ENCODE measurements around the gene SNX1.
A peak's percentile ranks its signal among the peaks of the same experiment; 100 is the strongest.

SNX1 gene

DNA sequence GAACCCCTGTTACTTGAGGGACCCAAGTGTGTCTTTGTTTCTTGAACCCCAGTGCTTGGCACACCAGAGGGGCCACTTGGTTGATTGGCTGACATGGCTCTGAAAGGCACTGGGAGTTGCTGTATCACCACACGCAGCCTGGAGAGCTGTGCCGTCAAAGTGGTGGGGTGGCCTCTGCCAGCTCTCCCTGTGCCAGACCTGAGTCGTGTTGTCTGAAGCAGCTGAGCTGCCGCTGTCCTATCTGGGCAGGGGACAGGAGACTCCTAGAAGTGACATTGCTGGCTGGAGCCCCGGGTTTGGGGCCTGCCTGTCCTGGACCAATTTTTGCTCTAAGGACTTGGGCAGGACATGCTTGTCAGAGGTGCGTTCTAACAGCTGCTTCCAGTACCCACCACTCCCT is 50.3 kb downstream of the SNX1 start:
- DNase-seq (ENCODE audit: low spot score), result no peak

DNA sequence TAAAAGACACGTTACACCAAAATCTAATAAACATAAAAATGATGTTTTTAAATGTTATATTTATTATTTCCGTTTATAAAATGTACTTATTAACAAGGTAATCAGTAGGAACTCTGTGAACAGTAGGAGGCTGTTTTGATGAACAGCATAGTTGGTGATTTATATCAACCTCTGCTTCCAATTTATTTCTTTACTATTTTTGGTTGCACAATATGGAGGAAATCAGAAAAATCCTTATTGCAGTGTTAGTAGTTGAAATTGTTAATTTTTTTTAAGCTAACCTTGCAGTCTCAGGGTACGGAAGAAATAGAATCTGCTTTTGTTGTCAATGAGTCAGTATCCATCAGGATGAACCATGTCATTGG is 50.7 kb downstream of the SNX1 start:
- DNase-seq (ENCODE audit: low spot score), result no peak

DNA sequence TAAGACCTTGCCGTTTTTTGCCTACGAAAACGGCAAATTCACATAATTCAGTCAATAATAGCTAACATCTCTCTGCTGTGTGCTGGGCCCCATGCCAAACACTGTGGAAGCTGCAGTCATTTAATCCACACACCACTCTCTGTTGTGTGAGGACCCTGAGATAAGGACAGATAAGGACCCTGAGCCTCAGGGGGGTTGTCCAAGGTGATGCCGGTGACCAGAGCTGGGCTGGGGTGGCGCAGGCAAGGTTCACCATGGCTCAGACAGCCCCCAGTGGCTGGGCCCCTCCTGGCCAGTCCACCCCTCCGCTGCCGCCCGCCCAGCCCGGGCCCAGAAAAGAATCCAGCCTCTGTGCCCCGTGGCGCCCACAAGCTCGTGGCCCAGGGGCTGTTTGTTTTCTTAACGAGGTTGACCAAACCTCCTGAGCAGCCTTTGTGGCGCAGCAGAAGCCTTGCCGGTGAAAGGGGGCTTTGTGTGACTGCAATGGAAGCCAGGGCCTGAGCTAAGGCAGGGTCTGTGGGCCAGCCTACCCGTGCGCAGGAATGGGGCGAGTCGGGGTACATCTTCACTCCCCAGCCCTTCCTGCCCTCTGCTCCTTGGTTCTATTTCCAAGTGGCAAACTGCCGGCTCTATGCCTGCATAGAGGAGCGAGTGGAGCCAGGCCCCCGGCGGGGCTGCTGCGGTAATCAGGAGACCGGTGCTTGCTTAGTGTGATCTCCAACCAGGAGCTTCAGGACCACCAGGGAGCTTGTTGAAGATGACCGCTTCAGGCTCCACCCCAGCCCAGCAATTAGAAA is 51.3 kb downstream of the SNX1 start:
- DNase-seq (ENCODE audit: low spot score), result peak; percentile 79

DNA sequence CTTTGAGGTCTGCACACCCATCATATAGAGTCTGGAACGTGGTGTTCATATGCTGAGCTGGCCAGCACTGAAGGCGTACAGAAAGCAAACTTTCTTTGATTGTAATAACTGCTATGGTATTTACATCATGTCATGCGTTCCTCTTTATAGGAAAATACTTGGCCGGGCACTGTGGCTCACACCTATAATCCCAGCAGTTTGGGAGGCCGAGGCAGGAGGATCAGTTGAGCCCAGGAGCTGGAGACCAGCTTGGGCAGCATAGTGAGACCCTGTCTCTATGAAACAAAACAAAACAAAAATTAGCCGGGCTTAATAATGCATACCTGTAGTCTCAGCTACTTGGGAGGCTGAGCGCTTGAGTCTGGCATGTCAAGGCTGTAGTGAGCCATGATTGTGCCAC is 52.4 kb downstream of the SNX1 start:
- no peak for DNase-seq (ENCODE audit: low spot score)

DNA sequence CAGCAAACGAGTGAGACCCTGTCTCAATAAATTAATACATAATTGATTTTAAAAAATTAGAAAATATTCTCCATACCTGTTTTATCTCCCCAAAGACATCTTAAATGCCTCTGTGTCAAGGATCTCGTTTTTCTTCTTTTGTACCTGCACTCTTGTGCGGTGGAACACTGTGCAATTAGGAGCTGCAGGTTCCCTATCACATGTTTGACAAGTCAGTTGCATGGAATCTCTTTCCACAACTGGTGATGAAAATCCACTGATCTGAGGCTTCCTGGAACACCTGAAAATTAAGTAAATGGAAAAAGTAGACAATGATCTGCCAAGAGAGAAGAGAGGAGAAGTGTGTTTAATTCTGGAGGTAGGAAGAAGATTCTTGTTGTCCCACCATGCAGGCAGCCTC is 52.8 kb downstream of the SNX1 start:
- DNase-seq (ENCODE audit: low spot score), result no peak

DNA sequence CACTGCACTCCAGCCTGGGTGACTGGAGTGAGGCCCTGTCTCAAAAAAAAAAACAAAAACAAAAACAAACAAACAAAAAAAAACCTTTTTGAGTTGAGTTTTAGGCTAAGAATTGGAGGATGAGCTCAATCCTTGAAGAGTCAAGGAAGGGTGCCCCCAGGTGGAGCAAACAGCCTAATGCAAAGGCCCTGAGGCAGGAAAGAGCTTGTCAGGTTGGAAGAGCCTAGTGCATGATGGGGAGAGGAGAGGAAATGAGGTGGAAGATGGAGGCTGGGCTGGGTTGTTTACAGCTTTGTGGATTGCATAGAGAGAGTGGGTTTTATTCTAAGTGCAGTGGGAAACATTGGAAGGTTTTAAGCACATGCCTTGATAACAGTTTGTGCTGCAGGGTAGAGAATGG is 53.6 kb downstream of the SNX1 start:
- no peak for DNase-seq (ENCODE audit: low spot score)

DNA sequence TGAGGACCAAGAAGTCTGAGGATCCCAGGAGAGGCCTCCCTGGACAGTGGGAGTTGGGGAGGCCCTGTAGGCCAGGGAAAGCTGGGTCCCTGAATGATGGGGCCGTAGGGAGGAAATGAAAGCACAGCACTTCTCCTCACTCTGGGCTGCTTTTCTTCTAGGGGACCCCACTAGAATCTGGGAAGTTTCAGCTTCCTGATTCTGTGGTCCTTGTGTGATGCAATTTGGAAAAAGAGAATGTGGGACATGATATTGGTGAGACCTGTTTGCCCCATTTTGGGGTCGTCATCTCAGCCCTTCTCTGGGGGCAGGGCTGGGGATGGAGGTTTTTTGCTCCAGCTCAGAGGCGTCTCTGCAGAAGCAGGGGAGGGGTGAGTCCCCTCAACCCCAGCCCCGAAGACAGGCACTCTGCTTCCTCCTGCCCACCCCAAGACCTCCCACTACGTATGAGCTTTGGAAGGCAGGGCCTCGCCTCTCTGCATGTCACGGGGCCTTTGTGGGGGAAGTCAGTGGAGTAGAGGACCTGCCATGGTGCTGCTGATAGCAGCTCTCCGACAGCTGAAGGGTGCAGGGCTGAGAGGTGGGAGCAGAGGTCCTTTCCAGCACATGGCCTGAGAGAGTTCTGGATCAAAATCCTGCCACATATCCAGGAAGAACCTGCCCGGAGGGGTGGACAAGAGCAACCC is 54.3 kb downstream of the SNX1 start:
- no peak for DNase-seq (ENCODE audit: low spot score)

DNA sequence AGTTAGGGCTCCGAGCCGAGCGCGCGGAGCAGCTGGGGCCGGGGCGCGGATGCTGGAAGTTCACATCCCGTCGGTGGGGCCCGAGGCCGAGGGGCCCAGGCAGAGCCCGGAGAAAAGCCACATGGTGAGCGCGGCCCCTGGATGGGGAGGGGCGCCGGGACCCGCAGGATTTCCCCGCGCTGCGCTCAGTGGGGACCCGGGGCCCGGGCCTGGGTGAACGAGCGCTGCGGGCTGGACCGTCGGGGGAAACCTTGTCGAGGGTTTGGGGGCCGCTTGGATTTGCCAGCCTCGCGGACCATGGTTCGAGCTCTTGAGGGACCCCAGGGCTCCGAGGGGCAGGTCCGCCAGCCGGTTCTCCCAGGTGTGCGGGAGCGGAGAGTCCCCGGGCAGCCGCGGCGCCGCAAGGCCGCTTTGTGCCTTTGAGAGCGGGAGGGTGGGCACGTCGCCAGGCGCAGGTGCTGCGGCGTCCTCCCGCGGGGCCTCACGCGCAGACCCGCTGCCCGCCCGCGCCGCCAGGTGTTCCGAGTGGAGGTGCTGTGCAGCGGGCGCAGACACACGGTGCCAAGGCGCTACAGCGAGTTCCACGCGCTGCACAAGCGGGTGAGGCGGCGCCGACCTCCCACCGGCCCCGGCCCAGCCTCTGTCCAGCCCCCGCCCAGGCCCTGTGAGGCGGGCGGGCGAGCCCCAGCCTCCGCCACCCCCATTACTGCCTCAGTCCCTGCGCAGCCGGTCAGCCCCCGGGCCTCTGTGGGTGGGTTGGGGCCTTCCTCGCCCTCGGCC is 56.1 kb downstream of the SNX1 start, which contains the start of gene SNX22:
TSS of gene SNX22 (plus strand) at position 5 of the 780 bp plus-strand sequence. CDS start at position 50, 45 bp downstream.
- DNase-seq (ENCODE audit: low spot score), result no peak

DNA sequence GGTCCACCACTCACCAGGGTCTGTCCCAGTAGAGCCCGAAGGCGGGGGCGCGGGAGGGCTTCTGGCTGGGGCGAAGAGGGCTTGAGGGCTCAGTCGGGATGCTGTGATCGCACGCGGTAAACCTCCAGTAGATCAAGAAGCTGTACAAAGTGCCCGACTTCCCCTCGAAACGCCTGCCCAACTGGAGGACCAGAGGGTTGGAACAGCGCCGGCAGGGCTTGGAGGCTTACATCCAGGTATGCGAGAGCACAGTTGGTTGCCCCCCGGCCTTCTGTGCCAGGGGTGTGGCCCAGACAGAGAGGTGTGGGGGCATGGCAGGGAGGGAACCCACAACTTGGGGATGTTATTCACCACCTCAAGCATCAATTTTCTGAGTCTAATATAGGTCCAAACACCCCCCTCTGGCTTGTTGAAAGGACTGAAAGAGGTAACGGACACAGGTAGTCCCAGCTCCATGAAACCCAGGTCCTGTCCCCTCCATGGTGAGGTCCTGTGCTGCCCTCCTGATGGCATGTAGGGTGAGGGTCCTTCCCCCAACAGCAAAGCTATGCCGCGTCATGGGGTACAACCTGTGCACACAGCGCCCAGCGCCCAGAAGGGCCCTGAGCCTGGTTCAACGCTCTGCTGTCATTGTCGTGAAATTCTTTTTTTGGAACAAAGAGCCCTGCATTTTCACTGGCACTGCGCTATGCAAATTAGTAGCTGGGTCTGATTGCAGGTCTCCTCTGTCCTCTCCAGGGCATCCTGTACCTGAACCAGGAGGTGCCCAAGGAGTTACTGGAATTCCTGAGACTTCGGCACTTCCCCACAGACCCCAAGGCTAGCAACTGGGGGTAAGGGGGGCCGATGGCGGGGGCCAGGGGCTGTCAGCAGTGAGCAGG is 57.0 kb downstream of the SNX1 start:
- DNase-seq (ENCODE audit: low spot score), result no peak

DNA sequence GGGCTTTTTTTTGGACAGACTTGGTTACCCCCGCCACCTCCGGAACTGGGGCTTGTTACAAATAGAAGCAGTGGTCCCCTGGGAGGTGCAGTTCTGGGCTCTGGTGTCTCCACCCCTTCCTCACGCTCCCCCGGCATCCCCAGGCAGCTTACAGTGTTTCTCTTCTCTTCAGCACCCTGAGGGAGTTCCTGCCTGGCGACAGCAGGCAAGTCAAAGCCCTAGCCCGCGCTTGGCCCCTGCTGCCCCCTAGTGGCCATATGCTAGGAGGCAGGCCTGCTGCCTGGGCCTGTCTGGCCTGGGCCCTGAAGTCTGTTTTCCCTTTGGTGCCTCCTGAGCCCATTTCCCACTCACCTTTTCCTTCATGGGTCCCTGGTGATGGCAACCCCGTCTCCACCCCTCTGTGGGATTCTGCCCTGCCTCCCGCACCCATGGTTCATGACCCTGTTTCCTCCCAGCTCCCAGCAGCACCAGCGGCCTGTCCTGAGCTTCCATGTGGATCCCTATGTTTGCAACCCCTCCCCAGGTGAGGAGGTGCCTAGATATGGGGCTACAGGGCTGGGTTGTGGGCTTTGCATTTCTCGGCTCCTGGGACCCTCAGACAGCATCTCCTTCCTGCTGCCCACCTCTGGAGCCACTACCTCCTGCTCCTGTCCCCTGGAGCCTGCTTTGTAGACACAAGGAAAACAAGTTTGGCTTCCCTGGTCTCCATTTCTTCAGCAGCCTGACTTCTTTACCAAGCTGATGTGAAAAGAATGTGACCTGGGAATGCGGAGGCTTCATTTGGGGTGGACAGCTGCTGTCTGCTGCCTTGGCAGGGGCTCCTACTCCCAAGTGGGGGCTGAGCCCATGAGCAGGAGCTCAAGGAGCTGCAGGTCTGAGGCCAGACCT is 57.9 kb downstream of the SNX1 start:
- DNase-seq (ENCODE audit: low spot score), result peak; percentile 87

DNA sequence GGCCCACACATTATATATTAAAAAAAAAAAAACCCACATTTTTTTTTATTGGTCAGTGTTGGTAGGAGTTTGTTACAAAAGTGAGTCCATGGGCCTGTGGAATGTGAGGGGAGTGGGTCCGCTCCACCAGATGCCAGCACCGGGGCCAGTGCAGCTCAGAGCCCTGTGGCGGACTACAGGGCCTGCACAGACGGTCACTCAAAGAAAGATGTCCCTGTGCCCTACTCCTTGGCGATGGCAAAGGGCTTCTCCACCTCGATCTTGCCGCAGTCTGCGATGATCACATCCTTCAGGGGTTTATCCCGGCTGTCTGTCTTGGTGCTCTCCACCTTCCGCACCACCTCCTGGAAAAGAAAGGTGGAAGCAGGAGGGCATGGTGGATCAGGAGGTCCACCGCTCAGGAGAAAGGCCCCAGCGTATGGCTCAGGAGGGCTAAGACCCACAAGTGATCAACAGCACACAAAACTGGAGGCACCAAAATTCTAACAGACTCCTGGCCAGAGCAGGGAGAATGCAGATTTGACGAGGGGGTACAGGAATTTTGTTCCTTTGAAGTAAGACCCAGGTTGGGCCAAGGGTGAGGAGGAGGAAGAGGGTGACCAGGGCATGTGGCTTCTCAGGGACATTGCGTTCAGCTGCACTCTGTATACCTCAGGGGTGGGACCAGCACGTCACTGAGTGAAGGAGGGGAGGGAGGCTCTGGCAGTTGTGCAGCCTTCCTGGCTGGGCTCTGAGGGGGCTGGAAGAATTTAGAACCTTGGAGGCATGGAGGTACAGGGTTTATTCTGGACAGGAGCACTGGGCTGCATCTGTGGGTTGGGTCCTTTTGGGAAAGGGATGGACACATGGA is 60.2 kb downstream of the SNX1 start:
- no peak for DNase-seq (ENCODE audit: low spot score)

DNA sequence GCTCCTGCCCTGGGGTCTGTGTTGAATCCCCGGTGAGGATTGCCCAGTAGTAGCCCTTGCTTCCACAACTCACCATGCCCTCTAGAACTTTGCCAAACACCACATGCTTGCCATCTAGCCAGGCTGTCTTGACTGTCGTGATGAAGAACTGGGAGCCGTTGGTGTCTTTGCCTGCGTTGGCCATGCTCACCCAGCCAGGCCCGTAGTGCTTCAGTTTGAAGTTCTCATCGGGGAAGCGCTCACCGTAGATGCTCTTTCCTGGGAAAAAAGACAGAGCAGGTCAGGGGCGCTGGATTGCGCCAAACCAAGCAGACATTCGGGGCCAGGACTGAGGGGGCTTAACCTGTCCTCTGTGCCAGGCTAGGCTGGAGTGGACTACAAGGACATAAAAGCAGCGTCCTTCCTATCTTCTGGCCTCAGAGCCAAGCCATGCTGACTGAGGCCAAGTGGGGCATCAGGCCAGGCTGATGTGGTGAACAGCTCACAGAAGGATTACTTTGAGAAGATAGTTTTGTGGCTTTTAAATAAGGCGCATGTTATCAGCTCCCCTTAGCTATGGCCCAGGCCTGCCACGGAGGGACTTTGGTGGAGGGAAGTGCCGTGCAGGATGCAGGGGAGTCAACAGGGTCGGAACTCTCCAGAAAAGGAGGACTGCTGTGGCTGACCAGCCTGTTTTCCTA is 61.0 kb downstream of the SNX1 start:
- DNase-seq (ENCODE audit: low spot score), result no peak

DNA sequence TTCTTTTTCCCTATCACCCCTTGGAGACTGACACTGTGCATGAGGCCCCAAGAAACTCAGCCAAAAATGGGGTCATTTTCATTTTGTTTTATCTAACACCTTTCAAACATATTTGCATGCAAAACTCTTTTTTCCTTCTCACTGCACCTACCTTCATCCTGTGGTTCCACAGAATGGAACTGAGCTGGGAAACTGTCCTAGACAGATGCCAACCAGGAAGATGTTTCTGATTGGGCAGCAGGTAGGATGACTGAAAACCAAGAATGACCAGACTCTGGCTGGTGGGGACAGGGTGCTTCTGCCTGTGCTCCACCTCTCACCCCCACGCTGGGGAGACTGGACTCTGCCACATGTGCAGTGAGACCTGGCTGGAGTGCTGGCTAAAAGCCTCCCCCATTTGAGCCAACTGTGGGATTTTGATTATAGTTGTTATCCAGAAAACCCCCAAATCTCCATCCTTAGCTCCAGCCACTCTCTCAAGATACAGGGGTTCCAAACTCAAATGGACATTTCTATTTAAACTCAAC is 61.9 kb downstream of the SNX1 start:
- no peak for DNase-seq (ENCODE audit: low spot score)

DNA sequence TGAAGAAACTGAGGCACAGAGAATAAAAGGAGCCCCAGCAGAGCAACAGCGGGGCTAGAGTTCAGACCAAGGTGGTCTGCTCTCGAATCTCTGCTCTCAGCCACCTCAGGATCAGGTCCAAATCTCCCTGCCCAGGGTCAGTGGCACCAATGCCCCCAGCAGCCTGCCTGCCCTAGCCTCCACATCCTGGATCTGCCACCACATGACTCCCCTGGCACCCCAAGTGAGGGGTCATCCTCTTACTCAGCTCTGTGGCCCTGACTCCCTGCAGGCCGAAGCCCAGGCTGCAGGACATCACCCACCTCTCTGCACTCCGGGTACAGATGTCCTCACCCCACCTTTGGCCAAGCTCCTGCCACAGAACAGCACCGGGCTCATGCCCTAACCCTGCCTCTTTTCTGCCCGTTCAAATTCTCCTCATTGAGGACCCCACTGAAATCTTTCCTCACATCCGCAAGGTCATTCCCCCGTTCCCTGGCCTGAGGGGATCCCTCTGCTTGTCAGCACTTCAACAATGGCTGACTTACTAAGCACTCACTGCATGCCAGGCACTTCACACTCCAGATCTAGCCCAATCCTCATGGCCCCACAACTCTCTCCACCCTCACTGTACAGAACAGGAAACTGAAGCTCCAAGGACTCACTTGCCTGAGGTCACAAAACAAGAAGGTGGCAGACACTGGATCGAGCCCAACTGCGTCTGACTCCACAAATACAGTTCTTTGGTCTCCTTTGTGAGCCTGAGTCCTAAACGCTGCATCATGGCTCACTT is 62.8 kb downstream of the SNX1 start:
- DNase-seq (ENCODE audit: low spot score), result no peak

DNA sequence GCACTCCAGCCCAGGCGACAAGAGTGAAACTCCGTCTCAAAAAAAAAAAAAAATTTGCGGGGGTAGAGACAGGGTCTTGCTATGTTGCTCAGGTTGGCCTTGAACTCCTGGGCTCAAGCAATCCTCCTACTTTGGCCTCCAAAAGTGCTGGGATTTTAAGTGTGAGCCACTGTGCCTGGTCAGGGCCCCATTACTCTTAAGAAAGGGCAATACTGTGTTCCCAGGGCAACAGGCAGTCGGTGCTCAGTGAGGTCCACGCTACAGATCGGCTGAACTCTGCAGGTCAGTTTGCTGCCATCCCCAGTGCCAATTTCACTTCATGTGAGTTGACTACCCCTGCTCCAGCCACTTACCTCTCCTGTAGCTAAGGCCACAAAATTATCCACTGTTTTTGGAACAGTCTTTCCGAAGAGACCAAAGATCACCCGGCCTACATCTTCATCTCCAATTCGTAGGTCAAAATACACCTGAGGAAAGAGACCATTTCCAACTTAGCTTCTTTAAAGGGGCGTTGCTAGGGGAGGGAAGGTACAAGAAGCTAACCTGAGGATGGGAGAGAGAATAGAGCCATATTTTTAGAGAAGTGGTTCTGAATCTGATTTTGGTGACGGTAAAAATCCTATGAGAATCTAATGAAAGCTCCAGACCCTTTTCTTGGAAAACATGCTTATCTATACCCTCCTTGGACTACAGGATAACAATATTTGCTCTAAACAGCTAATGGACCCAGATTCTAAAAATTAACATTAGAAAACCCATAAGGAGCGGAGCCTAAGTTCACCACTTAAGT is 66.1 kb downstream of the SNX1 start:
- no peak for DNase-seq (ENCODE audit: low spot score)

DNA sequence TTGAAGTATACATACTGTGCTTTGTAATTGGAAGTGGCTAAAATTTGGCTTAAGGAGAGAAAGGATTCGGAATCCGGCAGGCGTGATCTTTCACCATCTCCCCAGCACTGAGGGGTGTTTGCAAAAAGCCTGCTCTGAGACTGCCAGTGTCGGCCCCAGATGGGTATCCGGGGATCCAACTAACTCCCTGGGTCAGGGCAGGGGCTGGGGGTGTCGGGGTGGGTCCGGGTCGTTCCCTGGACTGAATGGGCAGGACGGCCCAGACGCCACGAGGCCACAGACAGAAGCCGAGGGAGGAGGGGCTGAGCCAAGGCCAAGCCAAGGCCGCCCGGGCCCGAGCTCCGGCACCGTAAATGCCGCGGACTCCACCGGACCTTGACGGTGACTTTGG is 66.7 kb downstream of the SNX1 start:
- DNase-seq (ENCODE audit: low spot score), result no peak

Measured in SK-N-DZ (cell line).